SK-N-SH treated with all-trans-retinoic acid at 6 μM for 48 hours (cell line): ENCODE results near the gene NREP.

Experiments
- ATAC-seq: fragments of 200-7000 bp; cut with Tn5 transposase; 3 replicates; pipeline ENCODE4 v1.9.1; 2020; ENCODE audit warnings: mild to moderate bottlenecking, moderate library complexity
- ARNTL ChIP-seq: fragments of 450-650 bp; formaldehyde crosslinking; IDR thresholded peaks from 2 replicates; pipeline ENCODE4 v1.5.0; 2020; ENCODE audit warnings: low read depth, mild to moderate bottlenecking, moderate library complexity, borderline replicate concordance
- BACH2 ChIP-seq: fragments of 250-450 bp; sonication (Bioruptor Pico); IDR thresholded peaks from 2 replicates; pipeline ENCODE4 v1.9.0; 2021; ENCODE audit warnings: mild to moderate bottlenecking, borderline replicate concordance
- CSDC2 ChIP-seq: fragments of 250-450 bp; sonication (Bioruptor Pico); IDR thresholded peaks from 2 replicates; pipeline ENCODE4 v1.5.0; 2020; ENCODE audit warnings: mild to moderate bottlenecking, moderate library complexity
- CSRNP3 ChIP-seq: fragments of 250-450 bp; sonication (Bioruptor Pico); IDR thresholded peaks from 2 replicates; pipeline ENCODE4 v1.5.1; 2021; ENCODE audit warnings: mild to moderate bottlenecking, moderate library complexity
- ESRRG ChIP-seq: fragments of 250-450 bp; sonication (Bioruptor Pico); IDR thresholded peaks from 2 replicates; pipeline ENCODE4 v1.6.1; 2021; ENCODE audit warnings: mild to moderate bottlenecking
- GLIS3 ChIP-seq: fragments of 250-450 bp; sonication (Bioruptor Pico); IDR thresholded peaks from 2 replicates; pipeline ENCODE4 v1.5.0; 2020; ENCODE audit warnings: mild to moderate bottlenecking, moderate library complexity
- ISL1 ChIP-seq: fragments of 250-450 bp; sonication (Bioruptor Pico); IDR thresholded peaks from 2 replicates; pipeline ENCODE4 v2.1.2; 2022; ENCODE audit warnings: mild to moderate bottlenecking, moderate library complexity
- PATZ1 ChIP-seq: fragments of 250-450 bp; sonication (Bioruptor Pico); IDR thresholded peaks from 2 replicates; pipeline ENCODE4 v1.8.0; 2020; ENCODE audit warnings: mild to moderate bottlenecking, moderate library complexity, borderline replicate concordance
- PPARA ChIP-seq: fragments of 250-450 bp; sonication (Bioruptor Pico); IDR thresholded peaks from 2 replicates; pipeline ENCODE4 v1.5.0; 2020; ENCODE audit warnings: mild to moderate bottlenecking, borderline replicate concordance
- RARB ChIP-seq: fragments of 250-450 bp; sonication (Bioruptor Pico); IDR thresholded peaks from 2 replicates; pipeline ENCODE4 v1.8.0; 2021; ENCODE audit warnings: mild to moderate bottlenecking, moderate library complexity
- SNAI2 ChIP-seq: fragments of 250-450 bp; sonication (Bioruptor Pico); IDR thresholded peaks from 2 replicates; pipeline ENCODE4 v1.5.0; 2020; ENCODE audit warnings: mild to moderate bottlenecking, moderate library complexity
- TCF4 ChIP-seq: fragments of 250-450 bp; sonication (Bioruptor Pico); IDR thresholded peaks from 2 replicates; pipeline ENCODE4 v1.8.0; 2021; ENCODE audit warnings: mild to moderate bottlenecking, moderate library complexity, borderline replicate concordance
- TOX ChIP-seq: fragments of 250-450 bp; sonication (Bioruptor Pico); IDR thresholded peaks from 2 replicates; pipeline ENCODE4 v1.8.0; 2021; ENCODE audit warnings: mild to moderate bottlenecking, moderate library complexity, borderline replicate concordance
- ZC3H10 ChIP-seq: fragments of 250-450 bp; sonication (Bioruptor Pico); IDR thresholded peaks from 2 replicates; pipeline ENCODE4 v1.5.1; 2021; ENCODE audit warnings: mild to moderate bottlenecking, moderate library complexity
- ZFP3 ChIP-seq: fragments of 250-450 bp; sonication (Bioruptor Pico); IDR thresholded peaks from 2 replicates; pipeline ENCODE4 v1.5.0; 2020; ENCODE audit warnings: mild to moderate bottlenecking, moderate library complexity
- ZFP30 ChIP-seq: fragments of 450-650 bp; formaldehyde crosslinking; IDR thresholded peaks from 2 replicates; pipeline ENCODE4 v1.5.0; 2022; ENCODE audit warnings: mild to moderate bottlenecking, moderate library complexity
- ZNF565 ChIP-seq: fragments of 450-650 bp; formaldehyde crosslinking; conservative IDR thresholded peaks from 2 replicates; pipeline ENCODE4 v1.5.0; 2020; ENCODE audit warnings: low read depth, mild to moderate bottlenecking, moderate library complexity
- ZNF70 ChIP-seq: fragments of 450-650 bp; formaldehyde crosslinking; IDR thresholded peaks from 2 replicates; pipeline ENCODE4 v1.5.0; 2020; ENCODE audit warnings: mild to moderate bottlenecking, moderate library complexity
- TF ChIP-seq, protein P1 (sequence below): fragments of 250-450 bp; sonication (Bioruptor Pico); IDR thresholded peaks from 2 replicates; pipeline ENCODE4 v1.8.0; 2021; ENCODE audit warnings: low read depth, mild to moderate bottlenecking, moderate library complexity, borderline replicate concordance
- TF ChIP-seq, protein P2 (sequence below): fragments of 250-450 bp; sonication (Bioruptor Pico); IDR thresholded peaks from 2 replicates; pipeline ENCODE4 v1.5.1; 2020; ENCODE audit warnings: low read depth, mild to moderate bottlenecking, moderate library complexity

The NREP gene

DNA sequence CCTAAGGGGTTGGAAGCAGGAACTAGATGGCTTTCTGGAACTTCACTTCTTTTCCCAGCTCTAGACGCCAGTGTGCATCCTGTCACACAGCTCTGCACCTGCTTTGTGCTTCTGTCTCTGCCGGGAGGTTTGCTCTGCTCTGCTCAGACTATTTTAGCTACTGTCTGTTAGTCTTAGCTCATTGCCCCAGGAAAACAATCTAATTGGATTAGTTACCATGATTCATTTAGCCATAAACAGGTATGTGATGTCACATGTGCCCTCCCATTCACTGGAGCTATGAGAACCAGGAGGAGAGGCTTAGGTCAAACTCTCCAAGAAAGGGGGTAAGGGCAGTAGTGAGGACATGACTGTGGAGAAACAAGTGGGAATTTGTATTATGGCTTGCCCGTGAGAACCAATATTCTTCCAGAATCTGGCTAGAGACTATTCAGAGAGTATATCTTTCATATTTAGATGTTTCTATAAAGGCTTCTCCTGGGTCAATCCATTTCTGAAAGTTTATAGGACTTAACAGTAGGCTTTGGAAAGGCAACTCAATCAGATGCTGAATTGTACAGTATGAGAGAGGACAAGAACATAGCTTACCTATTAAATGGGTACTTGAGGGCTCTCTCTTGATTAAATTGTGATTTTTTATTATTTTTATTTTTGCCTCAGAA, 22.4 kb upstream of the NREP start:
- peak; percentile 9; the same call in 2 of the 3 replicates for ATAC-seq
- no peak for TF ChIP-seq CSDC2
- TF ChIP-seq ZFP3 (CRISPR knock-in tag), result 0 out of 2 replicates have a peak, but pooled peaks have one; percentile 15
- TF ChIP-seq ZC3H10 (CRISPR knock-in tag), result 0 out of 2 replicates have a peak, but pooled peaks have one; percentile 12
- TF ChIP-seq ISL1, result no peak
- TF ChIP-seq, protein P1, sequence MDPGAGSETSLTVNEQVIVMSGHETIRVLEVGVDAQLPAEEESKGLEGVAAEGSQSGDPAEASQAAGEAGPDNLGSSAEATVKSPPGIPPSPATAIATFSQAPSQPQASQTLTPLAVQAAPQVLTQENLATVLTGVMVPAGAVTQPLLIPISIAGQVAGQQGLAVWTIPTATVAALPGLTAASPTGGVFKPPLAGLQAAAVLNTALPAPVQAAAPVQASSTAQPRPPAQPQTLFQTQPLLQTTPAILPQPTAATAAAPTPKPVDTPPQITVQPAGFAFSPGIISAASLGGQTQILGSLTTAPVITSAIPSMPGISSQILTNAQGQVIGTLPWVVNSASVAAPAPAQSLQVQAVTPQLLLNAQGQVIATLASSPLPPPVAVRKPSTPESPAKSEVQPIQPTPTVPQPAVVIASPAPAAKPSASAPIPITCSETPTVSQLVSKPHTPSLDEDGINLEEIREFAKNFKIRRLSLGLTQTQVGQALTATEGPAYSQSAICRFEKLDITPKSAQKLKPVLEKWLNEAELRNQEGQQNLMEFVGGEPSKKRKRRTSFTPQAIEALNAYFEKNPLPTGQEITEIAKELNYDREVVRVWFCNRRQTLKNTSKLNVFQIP (CRISPR knock-in tag), result no peak
- TF ChIP-seq ZFP30 (CRISPR knock-in tag), result no peak
- no peak for TF ChIP-seq SNAI2 (CRISPR knock-in tag)
- TF ChIP-seq, protein P2, sequence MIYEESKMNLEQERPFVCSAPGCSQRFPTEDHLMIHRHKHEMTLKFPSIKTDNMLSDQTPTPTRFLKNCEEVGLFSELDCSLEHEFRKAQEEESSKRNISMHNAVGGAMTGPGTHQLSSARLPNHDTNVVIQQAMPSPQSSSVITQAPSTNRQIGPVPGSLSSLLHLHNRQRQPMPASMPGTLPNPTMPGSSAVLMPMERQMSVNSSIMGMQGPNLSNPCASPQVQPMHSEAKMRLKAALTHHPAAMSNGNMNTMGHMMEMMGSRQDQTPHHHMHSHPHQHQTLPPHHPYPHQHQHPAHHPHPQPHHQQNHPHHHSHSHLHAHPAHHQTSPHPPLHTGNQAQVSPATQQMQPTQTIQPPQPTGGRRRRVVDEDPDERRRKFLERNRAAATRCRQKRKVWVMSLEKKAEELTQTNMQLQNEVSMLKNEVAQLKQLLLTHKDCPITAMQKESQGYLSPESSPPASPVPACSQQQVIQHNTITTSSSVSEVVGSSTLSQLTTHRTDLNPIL (CRISPR knock-in tag), result no peak

- no peak for ATAC-seq
Observed at GRCh38 chr5:111776913-111777781, 20.2 kb upstream of the NREP start.

DNA sequence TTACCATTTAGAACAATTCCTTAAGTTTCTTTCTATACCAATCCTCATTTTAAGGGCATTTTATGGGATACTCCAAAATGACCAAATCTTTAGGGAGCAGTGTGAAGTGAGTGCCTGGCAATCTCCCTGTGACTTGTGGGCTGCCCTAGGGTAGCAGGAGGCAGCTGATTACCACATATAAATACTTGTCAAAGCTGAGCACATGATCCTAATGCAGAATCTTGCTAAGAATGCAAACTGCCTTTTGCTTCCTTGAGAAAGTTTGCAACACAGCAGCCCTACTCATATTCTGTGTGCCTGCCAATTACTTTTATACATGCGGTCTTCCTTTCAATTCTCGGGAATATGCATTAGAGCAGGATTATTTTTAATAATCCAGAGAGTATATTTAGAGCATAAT, 18.2 kb upstream of the NREP start:
- TF ChIP-seq PATZ1 (CRISPR knock-in tag) (no peak), CSRNP3 (CRISPR knock-in tag) (no peak), ZFP3 (CRISPR knock-in tag) (no peak), CSDC2 (no peak), PPARA (CRISPR knock-in tag) (no peak), ZNF70 (CRISPR knock-in tag) (no peak), BACH2 (CRISPR knock-in tag) (no peak), RARB (no peak), ZC3H10 (CRISPR knock-in tag) (no peak), ZNF565 (CRISPR knock-in tag) (no peak)
- TF ChIP-seq, protein P2 (CRISPR knock-in tag), result no peak
- TF ChIP-seq, protein P1 (CRISPR knock-in tag), result no peak
- ATAC-seq, result peak; percentile 48

More at GRCh38 chr5:111776913-111777781, 20.2 kb upstream of the NREP start:
- TF ChIP-seq RARB, result no peak
- no peak for TF ChIP-seq GLIS3 (CRISPR knock-in tag)
- TF ChIP-seq, protein P2 (CRISPR knock-in tag), result no peak
- TF ChIP-seq CSDC2, result no peak
- TF ChIP-seq ARNTL, result no peak
- no peak for TF ChIP-seq ESRRG (CRISPR knock-in tag)
- no peak for TF ChIP-seq TCF4 (CRISPR knock-in tag)
- no peak for TF ChIP-seq ISL1
- no peak for TF ChIP-seq CSRNP3 (CRISPR knock-in tag)
- no peak for TF ChIP-seq PPARA (CRISPR knock-in tag)
- no peak for TF ChIP-seq TOX (CRISPR knock-in tag)
